ENCODE data around the gene JMJD8.

DNA sequence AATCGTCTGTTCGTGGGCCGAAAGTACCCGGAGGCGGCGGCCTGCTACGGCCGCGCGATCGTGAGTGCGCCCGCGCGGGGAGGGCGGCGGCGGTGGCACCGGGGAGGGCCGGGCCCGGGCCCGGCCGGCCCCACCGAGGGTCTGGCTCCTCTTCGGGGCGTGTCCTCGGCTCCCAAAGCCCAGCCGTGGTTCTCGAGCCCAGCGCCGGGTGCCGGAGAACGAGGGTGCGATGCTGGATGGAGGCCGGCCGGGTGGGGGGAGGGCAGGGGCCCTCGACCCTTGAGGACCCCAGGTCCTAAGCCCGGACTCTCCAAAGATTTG lies 3.5 kb downstream of the JMJD8 start:
- TF ChIP-seq GATA3 (IDR thresholded peaks at IDR 0.05; ENCODE audit: low read depth, low read length), result no peak
- TF ChIP-seq GATA2 (IDR thresholded peaks at IDR 0.05; ENCODE audit: low read depth, low read length), result no peak

Measured in SH-SY5Y (cell line).